ENCODE measurements around the gene NPNT.

Gene NPNT

GRCh38 chr4:105972946-105973621 lies 77.8 kb downstream of the NPNT start:
- DNase-seq: no peak

- DNase-seq: no peak
These were observed 81.6 kb downstream of the NPNT start for GRCh38 chr4:105976915-105977314.

GRCh38 chr4:105978684-105979296 lies 83.5 kb downstream of the NPNT start:
- no peak for DNase-seq

GRCh38 chr4:105979506-105979905 lies 84.2 kb downstream of the NPNT start:
- no peak for DNase-seq

- DNase-seq: no peak
These were observed 93.4 kb downstream of the NPNT start for GRCh38 chr4:105988671-105989070.

GRCh38 chr4:105989485-105990242 lies 94.4 kb downstream of the NPNT start:
- DNase-seq: no peak

GRCh38 chr4:105990933-105991332 lies 95.7 kb downstream of the NPNT start:
- DNase-seq: no peak

- no peak for DNase-seq
These were observed 96.5 kb downstream of the NPNT start for GRCh38 chr4:105991726-105992125.

- DNase-seq: no peak
These were observed 97.5 kb downstream of the NPNT start for GRCh38 chr4:105992641-105993305.

- DNase-seq: no peak
These were observed 98.8 kb downstream of the NPNT start for GRCh38 chr4:105994061-105994460.

- no peak for DNase-seq
These were observed 99.7 kb downstream of the NPNT start for GRCh38 chr4:105994841-105995501.

GRCh38 chr4:105996845-105997244 lies 101.6 kb downstream of the NPNT start:
- DNase-seq: no peak

- no peak for DNase-seq
These were observed 103.1 kb downstream of the NPNT start for GRCh38 chr4:105998171-105999063.

- no peak for DNase-seq
These were observed 107.7 kb downstream of the NPNT start for GRCh38 chr4:106002994-106003393.

GRCh38 chr4:106010761-106011160 lies 115.5 kb downstream of the NPNT start:
- DNase-seq: no peak

- no peak for DNase-seq
These were observed 116.1 kb downstream of the NPNT start for GRCh38 chr4:106011387-106011786.

GRCh38 chr4:106017975-106018374 lies 122.7 kb downstream of the NPNT start:
- no peak for DNase-seq

- DNase-seq: no peak
These were observed 124.5 kb downstream of the NPNT start for GRCh38 chr4:106019771-106020170.

Data from effector CD8-positive, alpha-beta T cell (primary cell).